ENCODE data around the gene ALKBH4.
"Not testable (repeated sequence)": the region's sequence is repeated elsewhere in the genome, so short reads cannot be mapped to it uniquely, and the experiment has no call there.

The ALKBH4 gene

GRCh38 chr7:102454932-102455331 lies 9.7 kb downstream of the ALKBH4 start:
- not testable (repeated sequence) for DNase-seq

- no peak for DNase-seq
Measured at GRCh38 chr7:102454468-102454867, 10.2 kb downstream of the ALKBH4 start.

DNA sequence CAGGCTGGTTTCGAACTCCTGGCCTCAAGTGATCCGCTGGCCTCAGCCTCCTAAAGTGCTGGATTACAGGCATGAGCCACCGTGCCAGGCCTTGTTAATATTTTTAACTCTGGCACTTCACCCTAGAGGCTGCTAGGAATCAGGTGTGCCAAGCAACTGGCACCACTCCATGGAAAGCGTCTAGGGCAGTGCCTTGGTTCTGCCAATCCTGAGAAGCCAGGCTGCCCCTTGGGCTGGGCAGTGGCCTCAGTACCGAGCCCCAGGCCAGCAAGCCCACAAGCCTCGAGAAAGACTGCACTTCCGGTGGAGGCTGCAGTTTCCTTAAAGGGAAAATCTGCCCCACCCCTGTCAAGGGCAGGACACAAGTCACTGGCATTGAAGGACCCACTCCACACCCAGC lies 11.3 kb downstream of the ALKBH4 start:
- no peak for DNase-seq

DNA sequence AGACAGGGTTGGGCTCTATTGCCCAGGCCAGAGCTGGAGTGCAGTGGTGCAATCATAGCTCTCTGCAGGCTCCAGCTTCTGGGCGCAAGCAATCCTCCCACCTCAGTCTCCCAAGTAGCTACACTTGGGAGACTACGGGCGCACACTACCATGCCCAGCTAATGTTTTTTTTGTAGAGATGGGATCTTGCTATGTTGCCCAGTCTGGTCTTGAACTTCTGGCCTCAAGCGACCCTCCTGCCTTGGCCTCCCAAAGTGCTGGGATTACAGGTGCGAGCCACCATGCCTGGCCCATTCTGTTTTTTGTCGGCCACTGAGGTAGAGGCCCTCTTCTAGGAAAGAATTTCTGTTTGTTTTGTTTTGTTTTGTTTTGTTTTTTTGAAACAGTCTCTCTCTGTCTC lies 12.2 kb downstream of the ALKBH4 start:
- no peak for DNase-seq

- no peak for DNase-seq
Measured at GRCh38 chr7:102451371-102452054, 13.2 kb downstream of the ALKBH4 start.

DNA sequence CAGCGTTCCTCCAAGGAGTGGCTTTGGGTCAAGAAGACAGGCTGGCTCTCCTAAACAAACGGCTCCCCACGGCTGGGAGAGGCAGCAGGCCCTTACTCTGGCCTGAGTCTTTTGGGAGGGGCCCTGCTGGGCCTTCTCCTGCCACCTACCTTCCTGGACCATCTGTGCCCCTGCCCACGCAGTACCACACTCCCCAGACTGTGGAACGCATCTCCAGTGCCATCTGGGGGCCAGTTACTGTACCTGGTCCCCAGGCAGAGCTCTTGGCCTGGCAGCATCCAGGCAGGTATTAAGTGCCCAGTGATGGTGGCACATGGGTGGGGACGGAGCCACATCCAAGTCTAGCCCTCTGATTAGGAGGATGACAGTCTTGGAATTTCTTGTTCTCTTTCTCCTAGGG lies 14.4 kb downstream of the ALKBH4 start:
- no peak for DNase-seq

DNA sequence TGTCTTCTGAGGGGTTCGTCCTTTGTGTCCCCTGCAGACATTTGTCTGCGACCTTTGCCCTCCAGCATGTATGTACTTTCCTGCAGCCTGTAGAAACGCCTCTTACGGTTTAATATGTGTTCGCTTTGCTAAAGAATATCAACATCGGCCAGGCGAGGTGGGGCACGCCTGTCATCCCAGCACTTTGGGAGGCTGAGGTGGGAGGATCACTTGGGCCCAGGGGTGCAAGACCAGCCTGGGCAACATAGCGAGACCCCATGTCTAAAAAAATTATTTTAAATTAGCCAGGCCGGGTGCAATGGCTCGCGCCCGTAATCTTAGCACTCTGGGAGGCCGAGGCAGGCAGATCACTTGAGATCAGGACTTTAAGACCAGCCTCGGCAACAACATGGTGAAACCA lies 15.5 kb downstream of the ALKBH4 start:
- DNase-seq, result no peak

GRCh38 chr7:102447311-102447710 lies 17.4 kb downstream of the ALKBH4 start:
- DNase-seq, result no peak

GRCh38 chr7:102446387-102447156 lies 18.1 kb downstream of the ALKBH4 start:
- no peak for DNase-seq

GRCh38 chr7:102445674-102446071 lies 19.0 kb downstream of the ALKBH4 start:
- no peak for DNase-seq

DNA sequence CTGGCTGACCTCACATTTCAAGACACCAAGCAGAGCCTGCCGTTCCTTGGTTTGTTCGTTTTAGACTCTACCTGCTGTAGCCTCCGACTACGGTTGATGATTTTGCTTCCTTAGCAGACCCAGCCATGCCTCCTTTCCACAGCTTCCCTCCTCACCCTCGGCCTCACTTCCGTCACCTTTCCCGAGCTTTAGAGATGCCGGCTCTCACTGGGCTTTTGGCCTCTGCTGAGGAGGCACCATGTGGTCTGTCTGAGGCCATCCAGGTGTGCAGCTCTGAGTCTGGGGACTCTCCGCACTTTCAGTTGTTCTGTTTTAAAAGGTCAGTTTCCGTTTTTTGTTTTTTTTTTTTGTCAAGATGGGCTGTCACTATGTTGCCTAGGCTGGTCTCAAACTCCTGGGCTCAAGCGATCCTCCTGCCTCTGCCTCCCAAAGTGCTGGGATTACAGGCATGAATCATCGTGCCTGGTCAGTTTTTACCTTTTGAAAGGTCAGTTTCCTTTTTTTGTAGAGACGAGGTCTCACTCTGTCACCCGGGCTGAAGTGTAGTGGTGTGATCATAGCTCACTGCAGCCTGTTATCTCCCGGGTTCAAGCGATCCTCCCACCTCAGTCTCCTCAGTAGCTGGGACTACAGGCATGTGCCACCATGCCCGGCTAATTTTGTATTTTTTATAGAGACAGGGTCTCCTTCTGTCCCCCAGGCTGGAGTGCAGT lies 19.5 kb downstream of the ALKBH4 start:
- no peak for DNase-seq

DNA sequence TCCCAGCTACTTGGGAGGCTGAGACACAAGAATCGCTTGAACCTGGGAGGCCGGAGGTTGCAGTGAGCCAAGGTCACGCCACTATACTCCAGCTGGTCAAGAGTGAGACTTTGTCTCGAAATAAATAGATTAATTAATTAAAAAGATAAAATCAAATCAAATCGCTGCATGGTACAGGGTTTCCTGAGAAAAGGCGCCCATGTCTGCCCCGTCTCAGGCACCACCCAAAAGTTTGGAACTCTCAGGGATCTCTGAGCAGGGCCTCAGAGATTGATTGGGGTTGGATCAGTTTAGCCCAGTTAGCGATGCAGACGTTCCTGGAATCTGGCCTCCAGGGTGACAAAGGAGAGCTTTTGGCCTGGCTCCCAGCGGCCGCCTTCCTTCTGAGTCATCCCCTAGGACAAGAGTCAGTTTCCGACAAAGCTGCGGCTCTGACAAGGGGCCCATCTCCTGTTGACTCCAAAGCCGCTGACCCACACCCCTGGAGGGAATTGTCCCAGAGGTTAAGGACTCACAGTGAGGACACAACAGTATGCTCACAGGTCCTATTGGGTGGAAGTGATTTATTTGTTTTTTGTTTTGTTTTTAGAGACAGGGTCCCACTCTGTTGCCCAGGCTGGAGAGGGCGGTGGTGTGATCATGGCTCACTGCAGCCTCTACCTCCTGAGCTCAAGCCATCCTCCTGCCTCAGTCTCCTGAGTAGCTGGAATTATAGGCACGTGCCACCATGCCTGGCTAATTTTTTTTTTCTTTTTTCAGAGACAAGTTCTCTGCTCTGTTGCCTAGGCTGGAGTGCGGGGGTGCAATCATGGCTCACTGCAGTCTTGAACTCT lies 24.5 kb downstream of the ALKBH4 start:
- DNase-seq, result no peak

GRCh38 chr7:102436118-102436517 lies 28.5 kb downstream of the ALKBH4 start:
- DNase-seq, result no peak

GRCh38 chr7:102434039-102434486 lies 30.6 kb downstream of the ALKBH4 start:
- no peak for DNase-seq

- peak; percentile 70 for DNase-seq
Measured at GRCh38 chr7:102433219-102434038, 31.2 kb downstream of the ALKBH4 start, which contains the start of gene ORAI2. TSS of gene ORAI2 (plus strand) at chr7:102433575. CDS start at chr7:102438957, 5,382 bp downstream.

DNA sequence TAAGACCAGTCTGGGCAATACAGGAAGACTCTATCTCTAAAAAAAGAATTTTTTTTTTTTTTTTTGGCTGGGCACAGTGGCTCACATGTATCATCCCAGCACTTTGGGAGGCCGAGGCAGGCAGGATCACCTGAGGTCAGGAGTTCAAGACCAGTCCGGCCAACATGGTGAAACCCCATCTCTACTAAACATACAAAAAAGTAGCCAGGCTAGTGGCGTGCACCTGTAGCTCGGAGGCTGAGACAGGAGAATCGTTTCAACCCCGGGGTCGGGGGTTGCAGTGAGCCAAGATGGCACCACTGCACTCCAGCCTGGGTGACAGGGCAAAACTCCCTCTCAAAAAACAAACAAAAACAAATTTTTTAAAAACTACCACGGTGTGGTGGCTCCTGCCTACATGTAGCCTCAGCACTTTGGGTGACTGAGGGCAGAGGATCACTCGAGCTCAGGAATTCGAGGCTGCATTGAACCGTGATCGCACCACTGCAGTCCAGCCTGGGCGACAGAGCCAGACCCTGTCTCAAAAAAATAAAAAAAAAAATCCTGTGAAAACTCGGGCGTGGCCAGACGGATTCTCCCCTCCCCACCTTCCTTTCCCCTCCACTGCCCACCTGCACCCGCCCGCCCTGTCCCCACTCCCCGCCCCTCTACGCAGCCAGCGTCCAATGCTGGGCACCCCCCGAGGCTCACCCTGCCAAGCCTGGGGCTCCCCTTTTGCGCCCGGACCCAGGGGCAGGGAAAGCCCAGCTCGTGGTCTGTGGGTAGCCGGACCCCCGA lies 32.0 kb downstream of the ALKBH4 start:
- DNase-seq, result no peak

GRCh38 chr7:102431617-102432298 lies 32.9 kb downstream of the ALKBH4 start:
- no peak for DNase-seq

- DNase-seq, result no peak
Measured at GRCh38 chr7:102429141-102429899, 35.3 kb downstream of the ALKBH4 start.

GRCh38 chr7:102427019-102427405 lies 37.7 kb downstream of the ALKBH4 start:
- DNase-seq, result no peak
